GM21381 (cell line): ENCODE results near the gene PAK6.

Experiments used
- ATAC-seq: cut with Tn5 transposase; IDR thresholded peaks from one replicate; pipeline ENCODE4 v1.9.1; 2021; ENCODE audit warnings: mild to moderate bottlenecking, moderate library complexity; ENCODE audit not compliant: unreplicated experiment

PAK6 gene

DNA sequence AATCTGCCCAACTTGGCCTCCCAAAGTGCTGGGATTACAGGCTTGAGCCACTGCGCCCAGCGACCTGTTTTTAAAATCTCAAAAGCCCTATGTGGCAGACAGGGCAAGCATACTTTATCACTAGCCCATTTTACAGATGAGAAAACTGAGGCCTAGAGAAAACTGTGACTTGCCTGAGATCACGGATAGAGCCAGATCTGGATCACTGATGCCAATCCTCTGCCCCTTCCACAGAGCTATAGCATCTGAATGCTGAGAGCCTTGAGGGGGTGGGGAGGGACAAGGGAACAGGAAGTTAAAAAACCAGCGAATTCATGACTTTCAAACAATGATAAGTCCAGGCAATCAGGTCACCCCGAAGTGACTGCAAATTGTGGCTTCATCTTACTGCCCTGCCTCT is 36.7 kb downstream of the PAK6 start:
- no peak for ATAC-seq

- no peak for ATAC-seq
Measured at GRCh38 chr15:40275954-40276353, 37.1 kb downstream of the PAK6 start.

DNA sequence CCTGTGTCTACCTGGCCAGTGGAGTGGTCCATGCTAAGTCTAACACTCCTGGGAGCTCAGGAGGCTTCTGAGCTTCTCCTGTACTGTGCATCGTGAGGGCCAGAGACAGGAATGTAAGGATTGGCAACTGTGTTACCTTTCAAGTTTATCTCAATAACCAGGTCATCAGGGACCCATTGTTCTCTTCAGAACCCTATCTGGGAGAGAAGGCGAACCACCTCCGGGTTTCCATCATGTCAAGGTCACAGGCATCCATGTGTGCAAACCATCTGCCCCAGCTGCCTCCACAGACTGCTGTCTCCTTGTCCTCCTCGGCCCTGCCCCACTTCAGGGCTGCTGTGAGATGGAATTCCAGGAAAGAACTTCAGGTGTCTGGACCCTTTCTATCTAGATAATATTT is 38.1 kb downstream of the PAK6 start:
- no peak for ATAC-seq

DNA sequence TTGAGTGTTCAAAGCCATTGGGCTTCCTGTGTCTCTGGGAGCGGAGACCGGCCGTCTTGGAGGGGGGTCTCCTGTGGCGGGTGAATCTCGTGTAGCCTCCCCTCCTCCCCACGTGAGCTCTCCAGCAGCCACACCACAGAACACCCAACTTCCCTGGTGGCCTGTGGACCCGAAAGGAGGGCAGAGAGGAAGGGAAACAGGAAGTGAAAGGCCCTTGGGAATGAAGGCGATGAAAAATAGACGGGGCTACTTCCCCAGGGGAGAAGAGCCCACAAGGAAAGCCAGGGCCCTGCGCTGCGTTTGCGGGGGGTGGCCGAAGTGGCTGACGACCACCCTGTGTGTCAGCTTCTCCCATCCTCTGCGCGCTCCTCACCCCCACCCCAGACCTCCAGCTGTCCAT is 38.6 kb downstream of the PAK6 start:
- ATAC-seq = no peak

DNA sequence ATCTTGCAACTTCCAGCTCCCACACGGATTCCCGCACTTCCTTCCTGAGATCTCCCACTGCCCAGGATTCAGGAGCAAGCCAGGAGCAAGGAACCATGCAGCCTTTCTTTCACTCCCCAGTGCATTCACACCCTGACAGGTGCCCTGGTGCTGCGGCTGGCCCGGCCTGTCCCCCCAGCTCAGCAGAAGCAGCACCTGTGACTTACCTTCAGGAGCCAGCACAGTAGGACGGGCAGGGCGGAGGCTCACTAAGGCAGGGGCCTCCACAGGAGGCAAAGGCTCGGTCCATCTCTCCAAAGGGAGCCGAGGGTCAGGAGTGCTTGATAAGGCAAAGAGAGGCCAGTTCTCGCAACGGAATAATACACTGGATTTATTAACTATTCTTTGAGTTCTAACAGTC is 39.2 kb downstream of the PAK6 start:
- no peak for ATAC-seq

GRCh38 chr15:40279437-40280141 is 40.7 kb downstream of the PAK6 start:
- ATAC-seq = no peak

- no peak for ATAC-seq
Measured at GRCh38 chr15:40280260-40281056, 41.6 kb downstream of the PAK6 start.

DNA sequence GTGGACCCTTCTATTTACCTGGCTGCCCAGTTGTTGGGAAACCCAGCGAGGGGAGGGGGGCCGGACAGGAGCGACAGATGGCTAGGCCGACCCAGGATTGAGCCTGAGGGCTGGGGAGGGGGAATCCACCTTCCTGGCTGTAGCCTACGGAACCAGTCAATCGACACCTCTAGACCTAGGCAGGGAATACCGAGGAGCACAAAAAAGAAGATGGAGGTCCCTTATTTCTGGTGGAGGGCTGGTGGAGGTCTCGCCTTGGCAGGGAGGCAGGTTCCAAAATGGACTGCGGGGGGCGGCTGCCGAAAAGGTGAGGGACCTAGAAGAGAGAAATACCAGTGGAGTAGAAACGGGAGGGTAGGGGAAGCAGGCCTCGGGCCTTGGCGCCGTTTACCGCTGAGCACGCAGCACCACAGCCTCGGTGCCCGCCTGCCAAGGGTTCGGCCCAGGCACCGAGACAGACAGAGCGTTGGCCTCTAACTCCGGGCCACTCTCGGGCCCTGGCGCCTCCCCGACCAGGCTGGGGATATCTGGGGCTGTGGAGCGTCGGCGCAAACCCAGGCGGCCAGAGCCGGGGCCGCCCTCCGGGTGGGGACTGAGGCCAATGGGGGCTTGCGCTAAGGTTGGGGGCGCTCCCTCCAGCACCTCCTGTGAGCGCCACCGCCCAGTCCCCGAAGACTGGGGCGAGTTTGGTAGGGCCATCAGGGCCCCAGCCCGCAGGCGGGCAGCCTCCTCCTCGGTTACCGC is 42.4 kb downstream of the PAK6 start:
- no peak for ATAC-seq

GRCh38 chr15:40281801-40282146 is 42.9 kb downstream of the PAK6 start:
- no peak for ATAC-seq

DNA sequence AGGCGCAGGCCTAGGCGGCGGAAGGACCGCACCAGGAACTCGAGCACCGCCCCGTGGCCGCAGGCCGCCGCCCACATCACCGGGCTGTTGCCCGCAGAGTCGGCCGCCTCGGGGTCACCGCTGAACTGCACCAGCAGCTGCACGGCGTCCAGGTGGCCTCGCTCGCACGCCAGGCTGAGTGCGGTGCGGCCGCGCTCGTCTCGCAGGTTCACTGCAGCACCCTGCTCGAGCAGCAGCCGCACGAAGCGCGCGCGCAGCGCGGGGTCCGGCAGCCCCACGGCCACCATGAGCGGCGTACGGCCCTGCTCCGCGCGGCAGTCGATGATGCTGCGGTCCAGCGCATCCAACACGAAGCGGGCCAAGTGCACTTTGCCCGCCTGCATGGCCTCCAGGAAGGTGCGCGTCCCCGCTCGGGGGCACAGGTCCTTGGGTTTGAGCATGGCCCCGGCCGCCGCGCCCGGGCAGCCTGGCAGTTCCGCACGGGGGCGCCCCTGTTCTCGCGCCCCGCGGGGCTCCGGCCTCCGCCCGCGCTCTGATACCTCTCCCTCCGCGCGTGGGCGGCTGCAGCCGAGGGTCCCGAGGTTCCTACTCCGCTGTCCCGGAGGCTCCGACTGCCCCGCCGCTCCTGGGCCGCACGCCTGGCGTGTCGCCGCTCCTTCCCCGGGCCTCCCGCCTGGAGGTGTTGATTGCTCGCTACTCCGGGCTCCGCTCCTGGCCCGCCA is 43.4 kb downstream of the PAK6 start:
- no peak for ATAC-seq

DNA sequence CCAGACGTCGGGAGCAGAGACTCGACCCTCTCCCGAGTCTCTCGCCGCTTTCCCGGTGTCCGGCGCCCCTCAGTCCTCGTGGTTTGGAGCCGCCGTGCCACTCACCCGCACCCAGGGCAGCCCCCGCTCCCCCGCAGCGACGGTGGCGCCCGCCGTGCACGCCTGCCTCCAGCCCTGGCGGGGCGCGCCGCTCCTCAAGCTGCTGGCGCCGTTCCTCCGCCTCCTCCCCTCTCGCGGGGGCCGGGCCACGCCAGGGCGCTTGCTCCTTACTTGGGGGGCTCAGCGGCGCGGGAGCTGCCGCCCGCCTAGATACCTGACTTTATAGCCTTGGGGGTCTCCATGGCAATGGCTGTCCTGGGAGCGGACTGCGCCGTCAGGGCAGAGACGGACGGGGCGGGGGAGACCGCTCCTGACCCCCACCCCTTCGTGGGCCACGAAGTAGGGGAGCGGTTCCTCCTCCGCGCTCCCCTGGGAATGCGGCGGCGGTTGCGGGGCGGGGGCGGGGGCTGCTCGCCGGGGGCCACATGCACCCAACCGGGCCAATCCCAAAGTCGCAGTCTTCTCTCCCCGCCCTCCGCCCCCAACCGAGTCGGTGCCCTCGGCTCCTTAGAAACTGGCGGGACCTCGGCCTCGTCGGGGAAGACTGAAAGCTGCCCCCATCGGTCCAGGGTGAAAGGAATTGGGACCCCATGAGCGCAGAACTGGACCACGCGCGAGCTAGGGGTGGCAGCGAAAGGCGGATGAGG is 44.2 kb downstream of the PAK6 start, which contains the start of gene ANKRD63:
TSS of gene ANKRD63 (minus strand) at position 196 of the 746 bp plus-strand sequence. CDS start 478 bp downstream, outside the sequence.
- no peak for ATAC-seq

DNA sequence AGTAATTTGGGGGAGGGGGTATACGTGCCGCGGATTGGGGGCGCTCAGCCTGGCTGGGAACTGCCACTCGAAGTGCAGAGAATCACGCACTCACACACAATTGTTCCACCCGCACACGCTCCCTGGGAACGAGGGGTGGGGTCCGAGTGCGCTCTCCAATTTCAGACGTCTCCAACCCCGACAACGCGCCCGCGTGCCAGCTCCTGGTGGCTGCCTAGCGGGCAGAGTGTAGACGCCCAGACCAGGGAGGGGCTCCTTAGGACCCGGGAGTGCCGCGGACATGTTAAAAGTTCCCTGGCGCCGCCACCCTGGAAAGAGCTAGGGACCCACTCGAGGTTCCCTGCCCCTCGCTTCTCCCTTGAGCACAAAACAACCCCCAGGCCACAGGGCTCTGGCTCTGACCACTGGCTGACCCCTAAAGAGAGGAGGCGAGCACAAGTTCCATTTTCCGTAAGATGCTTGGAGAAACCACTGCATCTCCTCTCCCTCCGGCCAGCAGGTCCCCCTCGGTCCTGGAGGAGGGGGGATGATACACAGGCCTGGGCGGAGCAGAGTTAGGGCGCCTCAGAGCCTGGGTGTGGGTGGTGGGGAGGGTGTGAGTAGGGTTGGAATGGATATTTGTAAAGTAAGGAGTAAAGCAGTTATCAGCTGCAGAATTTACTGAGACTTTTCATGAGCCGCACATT is 44.9 kb downstream of the PAK6 start:
- no peak for ATAC-seq

GRCh38 chr15:40285151-40285550 is 46.3 kb downstream of the PAK6 start:
- no peak for ATAC-seq

DNA sequence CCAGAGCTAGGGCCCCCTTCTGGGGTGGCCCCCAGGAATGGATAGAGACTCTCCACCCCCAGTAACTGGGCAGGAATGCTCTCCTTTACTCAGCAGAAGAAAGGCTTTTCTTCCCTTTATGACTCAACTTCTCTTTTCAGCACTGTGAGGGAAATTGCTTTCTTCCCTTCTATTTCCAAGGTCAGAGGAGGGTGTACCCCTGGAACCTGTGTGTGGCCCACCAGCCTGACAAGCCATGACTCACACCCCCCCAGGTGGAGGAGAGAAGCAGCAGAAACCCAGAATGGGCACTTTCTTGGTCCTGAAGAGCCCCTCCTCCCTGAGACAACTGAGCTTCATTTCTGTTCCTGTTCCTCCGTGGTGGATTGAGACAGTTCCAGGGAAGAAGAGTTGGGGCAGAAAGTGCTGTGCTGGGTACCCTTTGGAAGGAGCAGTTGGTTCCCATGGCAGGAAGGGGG is 46.7 kb downstream of the PAK6 start:
- ATAC-seq = no peak

GRCh38 chr15:40286061-40286532 is 47.2 kb downstream of the PAK6 start:
- no peak for ATAC-seq

DNA sequence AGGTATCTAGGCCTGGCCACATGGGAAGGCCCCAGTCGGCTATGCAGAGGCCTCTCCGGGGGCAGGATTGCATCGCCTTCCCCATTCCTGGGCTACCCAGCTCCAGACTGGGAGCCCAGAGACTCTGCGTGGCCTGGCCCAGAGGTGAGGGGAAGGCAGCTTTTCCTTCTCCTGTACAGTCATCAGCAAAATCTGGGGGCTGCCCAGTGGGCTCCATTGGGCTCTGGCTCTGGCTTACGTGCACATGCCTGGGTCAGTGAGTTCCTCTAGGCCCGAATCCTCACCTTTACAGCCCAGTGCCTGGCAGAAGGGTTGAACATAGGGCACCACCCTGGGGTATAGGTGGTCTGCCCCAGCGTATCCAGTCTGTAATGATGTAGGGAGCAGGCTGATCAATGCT is 47.9 kb downstream of the PAK6 start:
- no peak for ATAC-seq

DNA sequence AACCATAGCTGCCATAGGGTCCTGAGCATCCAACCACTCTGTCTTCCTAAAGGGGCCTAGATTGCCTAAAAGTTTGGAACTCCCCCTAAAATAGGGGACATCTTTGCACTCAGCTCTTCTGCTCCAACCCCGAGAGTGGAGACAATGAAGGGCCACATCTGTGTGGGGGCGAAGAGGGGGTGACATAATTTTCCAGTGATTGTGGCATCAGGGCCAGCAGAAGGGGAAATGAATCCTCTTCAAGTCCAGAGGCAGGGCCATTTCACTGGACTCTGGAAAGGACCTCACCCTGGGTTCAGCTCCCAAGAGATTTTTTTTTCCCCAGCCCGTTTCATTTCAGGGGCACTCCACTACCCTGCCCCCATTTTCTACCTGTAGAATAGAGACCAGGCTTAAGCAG is 48.6 kb downstream of the PAK6 start:
- no peak for ATAC-seq

DNA sequence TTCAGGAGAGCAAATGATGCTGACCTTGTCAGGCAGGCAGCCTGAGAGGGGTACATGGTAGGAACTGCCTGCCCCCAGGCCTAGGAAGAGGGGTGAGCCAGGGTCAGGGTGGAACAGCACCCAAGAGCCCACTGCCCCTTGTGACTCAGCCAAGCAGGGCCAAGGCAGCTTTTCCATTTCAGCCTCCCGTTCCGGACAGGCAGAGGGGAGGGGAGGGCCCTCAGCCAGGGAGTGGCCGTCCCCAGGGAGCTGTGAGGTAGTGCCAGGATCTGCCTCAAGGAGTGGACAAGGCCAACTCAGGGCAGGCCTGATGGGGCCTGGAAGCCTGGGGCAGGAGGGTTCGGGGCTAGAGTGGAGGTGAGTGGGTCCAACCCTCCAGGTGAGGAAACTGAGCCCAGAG is 49.1 kb downstream of the PAK6 start:
- ATAC-seq = no peak

- no peak for ATAC-seq
Measured at GRCh38 chr15:40289140-40289775, 50.4 kb downstream of the PAK6 start.
